Naive thymus-derived CD8-positive, alpha-beta T cell (primary cell): ENCODE results near the gene BCR. TPM values are rescaled to one million over a fixed set of nuclear protein-coding genes. Genes with fewer than 3 reads are reported as not detected.
A peak's percentile ranks its signal among the peaks of the same experiment; 100 is the strongest.

ENCODE experiments used
- ATAC-seq, 2 donors: fragments of 150-1000 bp; cut with Tn5 transposase in 1 of 2; sonication (Bioruptor Pico), chemical (Tn5 transposase) in 1 of 2; 1 replicate in 1 of 2; 2 replicates in 1 of 2; pipeline ENCODE4 v1.10.0; 2021; ENCODE audit warnings: mild to moderate bottlenecking in 2 of 2, moderate library complexity in 2 of 2
- POLR2A ChIA-PET: fragments of 350-600 bp; sonication (Branson Sonifier 250); formaldehyde crosslinking; loops from one replicate; lab custom pipeline; 2021; ENCODE audit warnings: antibody characterized with exemption; lab: Charles Lee
- DNase-seq, 10 donors: peaks; one replicate each; pipeline versions ENCODE4 v3.0.0 to v3.0.0-alpha.2; 2020 to 2022
- H3K27ac Mint-ChIP-seq, 10 donors: one replicate each; pipeline ENCODE4 v1.8.0; 2020 to 2022; ENCODE audit warnings: mild to moderate bottlenecking in 10 of 10, mixed read lengths in 10 of 10, moderate library complexity in 4 of 10, inconsistent platforms in 1 of 10
- H3K27me3 Mint-ChIP-seq, 5 donors: one replicate each; pipeline ENCODE4 v1.8.0; 2021 to 2022; ENCODE audit warnings: mixed read lengths in 5 of 5
- H3K36me3 Mint-ChIP-seq, 3 donors: one replicate each; pipeline ENCODE4 v1.8.0; 2020 to 2022; ENCODE audit warnings: mixed read lengths in 3 of 3, mild to moderate bottlenecking in 2 of 3, inconsistent platforms in 1 of 3
- H3K4me1 Mint-ChIP-seq, 4 donors: one replicate each; pipeline ENCODE4 v1.8.0; 2021 to 2022; ENCODE audit warnings: mixed read lengths in 4 of 4
- H3K4me3 Mint-ChIP-seq, 10 donors: one replicate each; pipeline ENCODE4 v1.8.0; 2020 to 2022; ENCODE audit warnings: mild to moderate bottlenecking in 10 of 10, mixed read lengths in 10 of 10, moderate library complexity in 6 of 10, inconsistent platforms in 1 of 10
- H3K9me3 Mint-ChIP-seq, 9 donors: one replicate each; pipeline ENCODE4 v1.8.0; 2020 to 2022; ENCODE audit warnings: mixed read lengths in 9 of 9, mild to moderate bottlenecking in 3 of 9, inconsistent platforms in 1 of 9, moderate library complexity in 1 of 9
- polyA plus RNA-seq, 3 donors: library from polyadenylated mRNA; unstranded; fragments of 300-500 nt; fragmentation: Illumina TruSeq; gene quantifications; one replicate each; pipeline ENCODE4 v1.2.3, GENCODE V29; 2021
- total RNA-seq, 8 experiments: library from RNA in 2 of 8; stranded (reverse) in 2 of 8; gene quantifications; one replicate each; pipeline ENCODE4 v1.2.3 and lab custom pipeline; 2021 to 2026

BCR gene
- total and polyA plus RNA-seq, 5 experiments from 2014 or later = 3.8 to 76.9 (median 18.3) TPM

GRCh38 chr22:23216461-23217170 is 36.3 kb downstream of the BCR start:
- peak in 8 of 10 donors; percentile 23 to 66 (median 44) for DNase-seq
- H3K27me3 Mint-ChIP-seq = no peaks in the 10 kb centered on the region
- peak overlapping the region; percentile 68 to 89 (median 78) for H3K4me3 Mint-ChIP-seq
- peak overlapping the region; percentile 81 to 96 (median 92) for H3K27ac Mint-ChIP-seq
- POLR2A ChIA-PET = interaction anchor here (0.6 to 1.6 kb wide), 5 partner anchors 9 to 985 kb away, joined by 3 to 7 read pairs (median 4); no protein-coding TSS in a partner anchor
- H3K9me3 Mint-ChIP-seq = no peaks in the 10 kb centered on the region
- ATAC-seq = peak; percentile 65 to 79
- peaks cover 66 to 99% (median 92%) of the 10 kb centered on the region in 4 donors for H3K4me1 Mint-ChIP-seq
- H3K36me3 Mint-ChIP-seq = peaks cover 0 to 2% (median 0%) of the 10 kb centered on the region in 3 donors

DNA sequence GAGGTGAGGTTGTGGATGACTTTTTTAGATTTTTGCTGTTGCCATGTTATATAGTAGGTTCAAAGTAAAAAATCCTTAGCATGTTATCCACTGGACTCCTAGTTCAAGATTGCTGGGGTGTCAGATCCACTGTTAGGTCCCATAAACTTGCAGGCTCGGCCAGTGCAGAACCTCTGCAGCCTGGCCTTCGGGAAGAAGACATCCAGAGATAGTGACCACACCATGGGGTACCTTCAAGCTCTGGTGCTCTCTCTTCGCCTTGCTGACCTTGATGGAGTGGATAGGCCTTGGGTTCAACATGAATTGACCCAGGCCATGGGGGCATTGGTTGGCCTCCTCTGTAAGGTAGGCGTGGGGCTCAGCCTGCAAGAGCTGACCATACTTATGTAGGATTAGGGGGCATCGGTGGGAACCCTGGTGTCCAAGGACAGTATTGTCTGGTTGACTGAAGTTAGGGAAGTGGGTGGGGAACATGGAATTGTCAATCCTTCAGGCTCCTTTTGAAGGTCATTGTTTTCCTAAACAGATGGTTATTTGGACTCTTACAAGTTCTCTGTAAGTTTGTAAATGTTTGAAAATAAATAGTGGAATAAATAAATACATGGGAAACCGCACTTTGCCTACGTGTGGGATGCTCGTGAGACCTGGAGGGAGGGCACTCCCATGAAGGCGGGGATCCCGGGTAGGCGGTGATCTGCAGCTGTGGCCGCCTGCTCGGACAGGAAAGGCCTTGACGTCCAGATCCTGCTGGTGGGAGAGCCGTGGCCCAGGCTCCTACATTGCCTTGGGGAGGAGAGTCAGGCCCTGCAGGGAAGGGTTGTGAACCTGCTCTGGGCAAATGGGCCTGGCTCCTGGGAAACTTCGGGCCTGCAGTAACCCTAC is 37.1 kb downstream of the BCR start:
- ATAC-seq (no peak), DNase-seq (peak in 1 of 10 donors; percentile 27)
- Mint-ChIP-seq H3K27ac (peak overlapping the region; percentile 81 to 96 (median 92)), H3K9me3 (no peaks in the 10 kb centered on the region), H3K36me3 (no peaks in the 10 kb centered on the region), H3K27me3 (no peaks in the 10 kb centered on the region), H3K4me1 (peaks cover 66 to 99% (median 93%) of the 10 kb centered on the region in 4 donors), H3K4me3 (peak overlapping the region; percentile 25 to 89 (median 76))
- POLR2A ChIA-PET = interaction anchor here (0.9 to 1.6 kb wide), 4 partner anchors 9 to 36 kb away, joined by 3 to 7 read pairs (median 5); no protein-coding TSS in a partner anchor

- no peaks in the 10 kb centered on the region for H3K27me3 Mint-ChIP-seq
- H3K4me3 Mint-ChIP-seq = peak overlapping the region; percentile 68 to 95 (median 78)
- peaks cover 72 to 99% (median 98%) of the 10 kb centered on the region in 4 donors for H3K4me1 Mint-ChIP-seq
- no peaks in the 10 kb centered on the region for H3K9me3 Mint-ChIP-seq
- DNase-seq (peak in 1 of 10 donors; percentile 7), ATAC-seq (no peak)
- POLR2A ChIA-PET = interaction anchor here (0.9 to 3.0 kb wide), 4 partner anchors 8 to 37 kb away, joined by 6 to 15 read pairs (median 7); partner anchors contain the start of gene BCR
- H3K36me3 Mint-ChIP-seq = no peaks in the 10 kb centered on the region
- H3K27ac Mint-ChIP-seq = peak overlapping the region; percentile 81 to 96 (median 93)
Measured at GRCh38 chr22:23218053-23218866, 38.0 kb downstream of the BCR start.

DNA sequence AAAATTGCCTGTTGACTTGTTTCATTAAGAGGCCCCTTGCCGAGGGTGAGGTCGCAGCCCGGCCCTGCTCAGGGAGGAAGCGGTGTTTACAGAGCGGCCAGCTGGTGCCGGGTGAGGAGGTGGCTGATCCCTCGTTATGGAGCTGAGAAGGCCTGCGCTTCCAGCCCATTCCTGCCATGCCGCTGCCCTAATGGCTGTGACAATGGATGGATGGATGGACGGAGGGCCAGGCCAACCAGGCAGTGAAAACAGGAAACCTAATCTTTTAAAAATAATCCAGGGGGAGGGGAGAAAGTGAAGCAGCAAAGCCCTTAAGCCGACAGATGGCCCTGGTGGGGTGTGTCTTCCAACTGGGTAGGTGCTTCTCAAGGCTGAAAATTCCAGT is 38.5 kb downstream of the BCR start:
- no peak for ATAC-seq
- no peaks in the 10 kb centered on the region for H3K36me3 Mint-ChIP-seq
- H3K27ac Mint-ChIP-seq = peak overlapping the region; percentile 81 to 96 (median 93)
- peak in 2 of 10 donors; percentile 9 to 41 for DNase-seq
- no peaks in the 10 kb centered on the region for H3K27me3 Mint-ChIP-seq
- no peaks in the 10 kb centered on the region for H3K9me3 Mint-ChIP-seq
- H3K4me3 Mint-ChIP-seq = peak overlapping the region; percentile 68 to 95 (median 78)
- H3K4me1 Mint-ChIP-seq = peaks cover 74 to 100% (median 99%) of the 10 kb centered on the region in 4 donors
- POLR2A ChIA-PET = interaction anchor here (1.1 to 3.0 kb wide), 3 partner anchors 10 to 38 kb away, joined by 7 to 15 read pairs (median 7); partner anchors contain the start of gene BCR

GRCh38 chr22:23219317-23219716 is 39.0 kb downstream of the BCR start:
- DNase-seq = no peak
- POLR2A ChIA-PET = interaction anchor here (1.1 to 3.0 kb wide), 3 partner anchors 10 to 38 kb away, joined by 7 to 15 read pairs (median 7); partner anchors contain the start of gene BCR
- Mint-ChIP-seq H3K27ac (peak overlapping the region; percentile 81 to 96 (median 93)), H3K36me3 (no peaks in the 10 kb centered on the region), H3K27me3 (no peaks in the 10 kb centered on the region), H3K4me3 (peak overlapping the region; percentile 68 to 95 (median 78)), H3K9me3 (no peaks in the 10 kb centered on the region), H3K4me1 (peaks cover 74 to 100% (median 99%) of the 10 kb centered on the region in 4 donors)
- peak in 1 of 2 donors; percentile 2 for ATAC-seq

DNA sequence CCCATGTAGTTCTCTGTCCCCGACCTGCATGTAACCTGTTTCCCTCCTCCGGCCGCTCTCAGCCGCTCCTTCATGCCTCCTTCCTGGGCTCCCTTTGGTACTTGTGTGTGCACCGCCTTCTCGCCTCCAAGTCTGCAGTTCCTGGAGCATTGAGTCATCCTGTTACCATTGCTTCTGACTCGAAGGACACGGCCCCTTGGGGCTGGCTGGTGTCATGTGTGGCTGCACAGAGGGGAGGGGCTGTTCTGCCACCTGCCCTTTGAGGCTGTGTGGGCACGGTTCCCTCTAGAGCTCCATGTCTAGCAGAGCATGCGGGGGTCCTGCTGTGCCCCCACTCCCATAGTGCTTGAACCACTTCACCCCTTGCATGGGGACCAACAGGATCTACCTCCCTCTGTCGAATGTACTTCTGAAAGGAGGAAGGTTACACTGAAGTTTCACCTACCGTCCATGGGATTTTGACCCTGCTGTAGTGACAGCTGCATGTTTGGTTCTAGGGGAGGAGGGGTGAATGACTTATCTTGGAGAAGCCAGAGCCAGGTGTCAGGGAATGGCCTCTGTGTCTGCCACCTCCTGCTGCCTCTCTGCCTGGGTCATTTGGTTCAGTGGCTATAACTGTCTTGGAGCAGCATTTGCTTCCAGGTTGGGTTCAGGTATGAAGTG is 39.6 kb downstream of the BCR start:
- DNase-seq (peak in 1 of 10 donors; percentile 33), ATAC-seq (peak; percentile 21 to 45)
- Mint-ChIP-seq H3K4me1 (peaks cover 72 to 100% (median 100%) of the 10 kb centered on the region in 4 donors), H3K27me3 (no peaks in the 10 kb centered on the region), H3K36me3 (no peaks in the 10 kb centered on the region), H3K27ac (peak overlapping the region; percentile 81 to 96 (median 93)), H3K4me3 (peak overlapping the region; percentile 68 to 95 (median 78)), H3K9me3 (no peaks in the 10 kb centered on the region)
- POLR2A ChIA-PET = interaction anchor here (1.1 to 3.0 kb wide), 2 partner anchors 9 to 39 kb away, joined by 7 to 15 read pairs; partner anchors contain the start of gene BCR

DNA sequence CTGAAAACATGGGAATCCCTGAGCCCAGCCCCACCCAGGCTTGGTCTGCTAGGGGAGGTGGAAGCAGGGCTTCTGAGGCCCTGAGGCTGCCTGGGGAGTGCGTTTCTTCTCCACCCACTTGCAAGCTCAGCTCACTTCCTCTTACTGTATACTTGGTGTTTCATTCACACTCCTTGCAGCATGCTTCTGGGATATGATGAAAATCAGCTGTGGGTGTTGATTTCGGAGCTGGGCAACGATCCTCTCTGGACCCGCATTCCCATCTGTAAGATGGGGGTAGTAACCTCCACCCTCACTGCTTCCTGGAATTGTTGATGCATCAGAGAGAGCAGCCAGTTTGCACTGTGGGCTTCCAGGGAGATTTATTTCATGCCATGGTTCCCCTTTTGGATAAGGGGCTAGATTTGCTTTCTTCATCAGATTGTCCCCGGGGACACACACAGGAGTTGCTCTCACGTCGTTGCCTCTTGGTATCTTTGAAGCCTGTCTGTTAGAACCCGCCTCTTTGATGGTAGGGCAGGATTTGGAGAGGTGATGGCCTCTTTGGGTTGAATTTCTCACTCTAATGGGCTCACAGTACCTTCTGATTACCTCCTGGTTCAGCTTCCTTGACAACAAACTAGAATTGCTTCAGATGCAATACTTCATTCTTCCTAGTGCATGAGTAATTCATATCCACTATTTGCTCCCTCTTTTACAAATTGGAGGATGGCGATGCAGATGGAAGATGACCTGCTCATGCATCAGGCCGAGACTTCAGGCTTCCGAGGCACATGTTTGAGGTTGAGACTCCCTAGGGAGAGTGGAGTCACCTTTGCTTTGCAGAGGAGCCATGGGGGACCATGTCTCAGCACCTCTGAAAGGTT is 40.4 kb downstream of the BCR start:
- H3K9me3 Mint-ChIP-seq = no peaks in the 10 kb centered on the region
- H3K27ac Mint-ChIP-seq = peak overlapping the region; percentile 81 to 96 (median 92)
- H3K4me3 Mint-ChIP-seq = peak overlapping the region; percentile 68 to 95 (median 78)
- H3K27me3 Mint-ChIP-seq = no peaks in the 10 kb centered on the region
- POLR2A ChIA-PET = interaction anchor here (3.0 kb wide), 1 partner anchor 40 kb away, joined by 15 read pairs; the partner anchor contains the start of gene BCR
- no peaks in the 10 kb centered on the region for H3K36me3 Mint-ChIP-seq
- DNase-seq (peak in 4 of 10 donors; percentile 23 to 40 (median 28)), ATAC-seq (peak; percentile 43 to 48)
- H3K4me1 Mint-ChIP-seq = peaks cover 77 to 100% (median 100%) of the 10 kb centered on the region in 4 donors

- H3K27me3 Mint-ChIP-seq = no peaks in the 10 kb centered on the region
- peaks cover 77 to 100% (median 100%) of the 10 kb centered on the region in 4 donors for H3K4me1 Mint-ChIP-seq
- POLR2A ChIA-PET = no interaction called here
- no peak for ATAC-seq
- DNase-seq = peak in 1 of 10 donors; percentile 6
- H3K9me3 Mint-ChIP-seq = no peaks in the 10 kb centered on the region
- no peaks in the 10 kb centered on the region for H3K36me3 Mint-ChIP-seq
- peak overlapping the region in 8 of 10 donors; percentile 15 to 95 (median 78) for H3K4me3 Mint-ChIP-seq
- peak overlapping the region; percentile 79 to 96 (median 90) for H3K27ac Mint-ChIP-seq
Measured at GRCh38 chr22:23221351-23221804, 41.1 kb downstream of the BCR start.

DNA sequence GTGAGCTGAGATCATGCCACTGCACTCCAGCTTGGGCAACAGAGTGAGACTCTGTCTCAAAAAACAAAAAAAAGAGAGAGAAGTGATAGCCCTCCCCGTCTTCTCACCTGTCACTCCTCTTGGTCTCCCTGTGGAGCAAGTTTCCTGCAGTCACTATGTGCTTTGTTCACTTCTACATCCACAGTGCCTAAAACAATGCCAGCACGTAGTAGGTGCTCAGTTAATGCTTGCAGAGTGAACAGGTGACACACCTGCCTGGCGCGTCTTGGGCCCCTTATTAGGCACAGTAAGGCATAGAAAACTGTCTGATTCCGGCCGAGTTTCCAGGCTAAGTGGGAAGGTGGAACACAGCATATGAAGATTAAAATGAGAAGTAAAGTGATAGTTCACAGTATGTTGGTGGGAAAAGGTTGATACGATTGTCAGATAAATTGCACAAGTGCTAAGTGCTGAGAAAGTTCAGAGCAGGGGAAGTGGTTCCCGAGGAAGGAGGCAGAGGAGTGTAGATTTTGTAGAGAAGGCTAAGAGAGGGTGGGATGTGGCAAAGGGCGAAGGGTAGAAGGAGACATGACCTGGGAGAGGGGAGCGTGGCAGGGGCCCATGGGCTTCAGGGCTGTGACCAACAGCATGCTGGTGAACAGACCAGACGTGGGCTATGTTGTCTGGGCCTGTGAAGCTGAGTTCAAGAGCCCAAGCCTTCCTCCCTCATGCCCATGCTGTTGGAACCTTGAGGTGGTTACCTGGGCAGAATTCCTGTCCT is 41.9 kb downstream of the BCR start:
- peaks cover 78 to 100% (median 100%) of the 10 kb centered on the region in 4 donors for H3K4me1 Mint-ChIP-seq
- ATAC-seq (no peak), DNase-seq (peak in 1 of 10 donors; percentile 54)
- H3K36me3 Mint-ChIP-seq = no peaks in the 10 kb centered on the region
- peak overlapping the region; percentile 74 to 96 (median 90) for H3K27ac Mint-ChIP-seq
- peaks cover 0 to 3% (median 0%) of the 10 kb centered on the region in 9 donors for H3K9me3 Mint-ChIP-seq
- peak overlapping the region in 8 of 10 donors; percentile 2 to 77 (median 54) for H3K4me3 Mint-ChIP-seq
- POLR2A ChIA-PET = no interaction called here
- H3K27me3 Mint-ChIP-seq = no peaks in the 10 kb centered on the region
